WERI-Rb-1 (cell line): ENCODE results near the gene GABBR2.
A peak's percentile ranks its signal among the peaks of the same experiment; 100 is the strongest.

Experiments
- DNase-seq: peaks from one replicate; pipeline ENCODE4 v3.0.0-alpha.2; 2020
- H3K27ac ChIP-seq: fragments of 250-450 bp; sonication (Bioruptor Pico); 2 replicates; pipeline ENCODE4 v1.5.1; 2020; ENCODE audit warnings: mild to moderate bottlenecking, moderate library complexity
- H3K27me3 ChIP-seq: fragments of 250-450 bp; sonication (Bioruptor Pico); 2 replicates; pipeline ENCODE4 v1.5.1; 2021; ENCODE audit warnings: mild to moderate bottlenecking, low read depth, moderate library complexity; ENCODE audit not compliant: insufficient read depth, severe bottlenecking
- H3K36me3 ChIP-seq: fragments of 250-450 bp; sonication (Bioruptor Pico); 2 replicates; pipeline ENCODE4 v1.5.1; 2020; ENCODE audit warnings: mild to moderate bottlenecking, moderate library complexity
- H3K4me3 ChIP-seq: 2 replicates; pipeline ENCODE4 v1.5.1; 2011; ENCODE audit warnings: low read depth, mild to moderate bottlenecking, control low read depth, low read length
- H3K9me3 ChIP-seq: fragments of 250-450 bp; sonication (Bioruptor Pico); 2 replicates; pipeline ENCODE4 v1.5.1; 2021; ENCODE audit warnings: mild to moderate bottlenecking, moderate library complexity; ENCODE audit not compliant: severe bottlenecking
- TF ChIP-seq, protein P1 (sequence below): IDR thresholded peaks from 2 replicates; pipeline ENCODE4 v1.5.1; 2011; ENCODE audit warnings: low read depth, mild to moderate bottlenecking, control low read depth, inconsistent platforms, low read length

GABBR2 gene

DNA sequence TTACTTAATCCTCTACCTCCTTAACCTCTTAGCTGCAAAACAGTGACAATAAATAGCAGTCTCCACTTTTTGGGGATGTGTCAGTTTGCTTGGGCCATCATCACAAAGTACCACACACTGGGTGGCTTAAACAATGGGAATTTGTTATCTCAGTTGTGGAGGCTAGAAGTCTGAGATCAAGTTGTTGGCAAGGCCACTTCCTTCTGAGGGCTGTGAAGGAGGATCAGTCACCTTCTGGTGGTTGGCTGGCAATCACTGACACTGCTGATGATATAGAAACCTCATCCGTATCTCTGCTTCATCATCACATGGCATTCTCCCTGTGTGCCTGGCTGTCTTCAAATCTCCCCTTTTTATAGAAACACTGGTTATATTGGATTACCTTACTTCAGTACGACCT lies 266.2 kb downstream of the GABBR2 start:
- Histone ChIP-seq H3K27ac (peak overlapping the region; percentile 78), H3K4me3 (no peak overlapping the region), H3K9me3 (no peaks in the 10 kb centered on the region), H3K27me3 (no peaks in the 10 kb centered on the region), H3K36me3 (peaks cover 38% of the 10 kb centered on the region)
- TF ChIP-seq, protein P1, sequence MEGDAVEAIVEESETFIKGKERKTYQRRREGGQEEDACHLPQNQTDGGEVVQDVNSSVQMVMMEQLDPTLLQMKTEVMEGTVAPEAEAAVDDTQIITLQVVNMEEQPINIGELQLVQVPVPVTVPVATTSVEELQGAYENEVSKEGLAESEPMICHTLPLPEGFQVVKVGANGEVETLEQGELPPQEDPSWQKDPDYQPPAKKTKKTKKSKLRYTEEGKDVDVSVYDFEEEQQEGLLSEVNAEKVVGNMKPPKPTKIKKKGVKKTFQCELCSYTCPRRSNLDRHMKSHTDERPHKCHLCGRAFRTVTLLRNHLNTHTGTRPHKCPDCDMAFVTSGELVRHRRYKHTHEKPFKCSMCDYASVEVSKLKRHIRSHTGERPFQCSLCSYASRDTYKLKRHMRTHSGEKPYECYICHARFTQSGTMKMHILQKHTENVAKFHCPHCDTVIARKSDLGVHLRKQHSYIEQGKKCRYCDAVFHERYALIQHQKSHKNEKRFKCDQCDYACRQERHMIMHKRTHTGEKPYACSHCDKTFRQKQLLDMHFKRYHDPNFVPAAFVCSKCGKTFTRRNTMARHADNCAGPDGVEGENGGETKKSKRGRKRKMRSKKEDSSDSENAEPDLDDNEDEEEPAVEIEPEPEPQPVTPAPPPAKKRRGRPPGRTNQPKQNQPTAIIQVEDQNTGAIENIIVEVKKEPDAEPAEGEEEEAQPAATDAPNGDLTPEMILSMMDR, result no peak
- peak; percentile 46 for DNase-seq

DNA sequence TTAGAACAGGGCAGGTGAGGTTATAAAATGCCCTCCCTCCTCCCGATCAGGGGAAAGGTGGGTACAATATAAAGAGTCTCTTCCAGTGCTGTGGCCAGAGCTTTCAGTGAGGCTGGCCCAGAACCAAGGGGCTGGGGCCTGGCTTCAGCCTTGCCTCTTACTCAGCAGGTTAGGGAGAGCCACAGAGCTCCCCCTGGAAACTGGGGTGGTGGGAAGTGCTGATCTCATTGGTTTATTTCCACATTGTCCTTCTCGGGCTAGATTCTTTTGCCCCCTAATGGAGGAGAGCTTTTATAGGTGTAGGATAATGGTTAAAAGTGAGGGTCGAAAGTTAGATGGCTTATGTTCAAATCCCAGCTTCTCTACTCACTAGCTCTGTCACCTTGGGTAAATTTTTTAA lies 266.6 kb downstream of the GABBR2 start:
- no peaks in the 10 kb centered on the region for H3K9me3 ChIP-seq
- peak; percentile 42 for DNase-seq

DNA sequence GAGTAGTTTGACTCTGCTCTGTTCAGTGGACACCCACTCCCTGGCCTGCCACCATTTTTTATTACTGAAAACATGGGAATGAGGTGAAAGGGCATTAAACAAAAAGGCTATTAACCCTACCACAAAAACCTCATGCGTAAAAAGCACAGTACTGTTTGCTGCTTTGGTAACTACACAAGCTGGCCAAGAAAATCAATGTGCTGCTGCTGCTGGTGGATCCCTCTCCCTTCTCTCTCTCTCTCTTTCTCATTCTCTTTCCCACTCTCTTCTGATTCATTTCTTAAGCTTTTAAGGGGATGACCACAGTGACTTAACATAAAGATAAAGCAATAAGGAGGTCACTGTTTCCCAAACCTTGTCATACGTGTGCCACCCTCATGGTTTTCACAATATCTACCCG lies 270.1 kb downstream of the GABBR2 start:
- H3K36me3 ChIP-seq, result peaks cover 58% of the 10 kb centered on the region
- H3K27ac ChIP-seq, result no peak overlapping the region
- TF ChIP-seq, protein P1, result no peak
- no peaks in the 10 kb centered on the region for H3K9me3 ChIP-seq
- no peak for DNase-seq
- H3K4me3 ChIP-seq, result no peak overlapping the region
- H3K27me3 ChIP-seq, result no peaks in the 10 kb centered on the region

More for the DNA sequence above, 266.6 kb downstream of the GABBR2 start:
- Histone ChIP-seq H3K27ac (peak overlapping the region; percentile 78), H3K4me3 (no peak overlapping the region), H3K27me3 (no peaks in the 10 kb centered on the region), H3K36me3 (peaks cover 43% of the 10 kb centered on the region)
- TF ChIP-seq, protein P1, result 0 out of 2 replicates have a peak, but pooled peaks have one; percentile 14

DNA sequence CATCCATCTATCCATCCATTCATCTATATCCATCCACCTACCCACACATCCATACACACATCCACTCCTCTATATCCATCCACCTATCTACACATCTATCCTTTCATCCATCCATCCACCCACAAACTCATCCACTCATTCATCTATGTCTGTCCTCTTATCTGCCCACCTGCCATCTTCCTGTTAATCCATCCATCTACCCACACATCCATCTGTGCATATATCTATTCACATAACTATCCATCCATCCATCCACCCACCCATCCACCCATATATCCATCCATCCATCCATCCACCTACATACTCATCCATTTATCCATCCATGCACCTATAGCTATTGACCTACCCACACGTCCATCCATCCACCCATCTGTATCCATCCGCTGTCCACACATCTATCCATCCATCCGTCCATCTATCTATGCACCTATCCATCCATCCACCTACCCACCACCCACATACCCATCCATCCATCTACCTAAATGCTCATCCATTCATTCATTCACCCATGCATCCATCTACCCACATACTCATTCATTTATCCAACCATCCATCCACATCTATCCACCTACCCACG lies 271.2 kb downstream of the GABBR2 start:
- H3K27ac ChIP-seq, result no peak overlapping the region
- no peak overlapping the region for H3K4me3 ChIP-seq
- H3K9me3 ChIP-seq, result no peaks in the 10 kb centered on the region
- H3K36me3 ChIP-seq, result peaks cover 53% of the 10 kb centered on the region
- no peak for DNase-seq
- no peaks in the 10 kb centered on the region for H3K27me3 ChIP-seq
- TF ChIP-seq, protein P1, result no peak

DNA sequence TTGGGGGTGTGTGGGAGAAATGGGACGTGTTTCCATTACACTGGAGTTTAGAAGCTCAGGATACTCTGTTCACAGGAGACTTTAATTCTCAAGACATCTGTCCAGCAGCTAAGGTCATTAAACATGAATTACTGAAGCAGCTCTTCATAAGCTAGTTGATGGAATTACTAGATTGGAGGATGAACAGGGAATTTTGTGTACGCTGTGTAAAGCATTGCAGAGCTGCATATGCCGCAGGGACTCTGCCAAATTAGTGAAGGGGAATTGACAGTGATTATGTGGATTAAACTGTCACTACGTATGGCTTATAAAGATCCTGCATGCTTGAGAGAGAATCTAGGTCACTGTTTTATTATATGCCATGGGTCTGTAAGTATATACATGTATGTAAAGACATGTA lies 275.8 kb downstream of the GABBR2 start:
- H3K27ac ChIP-seq, result peak overlapping the region; percentile 93
- H3K36me3 ChIP-seq, result peaks cover 31% of the 10 kb centered on the region
- peak overlapping the region; percentile 16 for H3K4me3 ChIP-seq
- TF ChIP-seq, protein P1, result no peak
- peak; percentile 81 for DNase-seq
- peaks cover 3% of the 10 kb centered on the region for H3K9me3 ChIP-seq
- no peaks in the 10 kb centered on the region for H3K27me3 ChIP-seq

DNA sequence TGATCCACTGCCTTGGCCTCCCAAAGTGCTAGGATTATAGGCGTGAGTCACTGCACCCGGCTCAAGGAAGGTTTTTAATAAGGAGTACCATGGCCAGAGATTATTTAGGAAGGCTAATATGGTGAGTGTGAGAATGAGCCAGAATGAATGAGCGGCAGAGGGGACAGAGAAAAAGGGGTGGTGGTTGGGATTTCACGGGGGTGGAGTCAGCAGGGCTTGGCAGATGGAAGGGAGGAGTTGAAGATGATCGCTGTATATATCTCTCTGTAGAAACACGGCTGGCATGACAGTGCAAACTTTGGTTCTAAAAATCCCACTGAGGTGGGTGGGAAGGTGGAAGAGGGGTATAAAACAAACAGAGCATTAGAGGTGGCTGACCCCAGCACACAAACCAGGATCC lies 276.6 kb downstream of the GABBR2 start:
- Histone ChIP-seq H3K9me3 (peaks cover 3% of the 10 kb centered on the region), H3K27me3 (no peaks in the 10 kb centered on the region), H3K36me3 (peaks cover 27% of the 10 kb centered on the region), H3K27ac (peak overlapping the region; percentile 93), H3K4me3 (peak overlapping the region; percentile 16)
- TF ChIP-seq, protein P1, result no peak
- peak; percentile 95 for DNase-seq
